ENCODE measurements around the gene FOXC1.

Gene FOXC1

GRCh38 chr6:1576711-1577110, 33.0 kb upstream of the FOXC1 start:
- TF ChIP-seq MYC (IDR thresholded peaks at IDR 0.05; ENCODE audit: low read depth, low read length) (no peak), MAX (IDR thresholded peaks at IDR 0.05; ENCODE audit: low read depth, low read length) (no peak), CTCF (IDR thresholded peaks at IDR 0.05; ENCODE audit: low read depth, low read length) (no peak)
- no peak overlapping the region for H3K4me3 ChIP-seq (ENCODE audit: low read depth, low read length)

GRCh38 chr6:1577146-1577680, 32.5 kb upstream of the FOXC1 start:
- H3K4me3 ChIP-seq (ENCODE audit: low read depth, low read length), result no peak overlapping the region
- no peak for DNase-seq (ENCODE audit: low read depth)

More at GRCh38 chr6:1576711-1577110, 33.0 kb upstream of the FOXC1 start:
- no peak for DNase-seq (ENCODE audit: low read depth)

GRCh38 chr6:1577896-1578745, 31.6 kb upstream of the FOXC1 start:
- DNase-seq (ENCODE audit: low read depth), result no peak
- TF ChIP-seq MYC (IDR thresholded peaks at IDR 0.05; ENCODE audit: low read depth, low read length) (no peak), POLR2A (IDR thresholded peaks at IDR 0.05; ENCODE audit: extremely low read depth, insufficient read length) (no peak), MAX (IDR thresholded peaks at IDR 0.05; ENCODE audit: low read depth, low read length) (no peak), CTCF (IDR thresholded peaks at IDR 0.05; ENCODE audit: low read depth, low read length) (no peak)
- H3K4me3 ChIP-seq (ENCODE audit: low read depth, low read length), result no peak overlapping the region

More at GRCh38 chr6:1577146-1577680, 32.5 kb upstream of the FOXC1 start:
- TF ChIP-seq MAX (IDR thresholded peaks at IDR 0.05; ENCODE audit: low read depth, low read length) (no peak), POLR2A (IDR thresholded peaks at IDR 0.05; ENCODE audit: extremely low read depth, insufficient read length) (no peak), CTCF (IDR thresholded peaks at IDR 0.05; ENCODE audit: low read depth, low read length) (no peak), MYC (IDR thresholded peaks at IDR 0.05; ENCODE audit: low read depth, low read length) (no peak)

GRCh38 chr6:1579096-1579495, 30.6 kb upstream of the FOXC1 start:
- no peak for DNase-seq (ENCODE audit: low read depth)
- no peak overlapping the region for H3K4me3 ChIP-seq (ENCODE audit: low read depth, low read length)
- TF ChIP-seq MYC (IDR thresholded peaks at IDR 0.05; ENCODE audit: low read depth, low read length), result no peak
- no peak for TF ChIP-seq CTCF (IDR thresholded peaks at IDR 0.05; ENCODE audit: low read depth, low read length)
- TF ChIP-seq POLR2A (IDR thresholded peaks at IDR 0.05; ENCODE audit: extremely low read depth, insufficient read length), result no peak
- TF ChIP-seq MAX (IDR thresholded peaks at IDR 0.05; ENCODE audit: low read depth, low read length), result no peak

- TF ChIP-seq CTCF (IDR thresholded peaks at IDR 0.05; ENCODE audit: low read depth, low read length), result no peak
- TF ChIP-seq MAX (IDR thresholded peaks at IDR 0.05; ENCODE audit: low read depth, low read length), result no peak
- TF ChIP-seq POLR2A (IDR thresholded peaks at IDR 0.05; ENCODE audit: extremely low read depth, insufficient read length), result no peak
- TF ChIP-seq MYC (IDR thresholded peaks at IDR 0.05; ENCODE audit: low read depth, low read length), result no peak
- no peak for DNase-seq (ENCODE audit: low read depth)
- H3K4me3 ChIP-seq (ENCODE audit: low read depth, low read length), result no peak overlapping the region
Observed at GRCh38 chr6:1580109-1580508, 29.6 kb upstream of the FOXC1 start.

All from NB4 (cell line).